ENCODE data around the gene KAZN. TPM values are rescaled to one million over a fixed set of nuclear protein-coding genes. Genes with fewer than 3 reads are reported as not detected.

KAZN gene
- total RNA-seq, 1 donor from 2014 or later = 5.7 TPM

- no peak for TF ChIP-seq CTCF (conservative IDR thresholded peaks at IDR 0.05; ENCODE audit: low read depth, low read length)
- DNase-seq (ENCODE audit: low read depth) = no peak
- H3K4me3 ChIP-seq (ENCODE audit: low read depth, low read length) = no peak overlapping the region
Observed at GRCh38 chr1:14817223-14818170, 219.0 kb downstream of the KAZN start.

- H3K4me3 ChIP-seq (ENCODE audit: low read depth, low read length) = no peak overlapping the region
- no peak for DNase-seq (ENCODE audit: low read depth)
- no peak for TF ChIP-seq CTCF (conservative IDR thresholded peaks at IDR 0.05; ENCODE audit: low read depth, low read length)
Observed at GRCh38 chr1:14820295-14821085, 222.0 kb downstream of the KAZN start.

GRCh38 chr1:14822493-14822892 lies 224.0 kb downstream of the KAZN start:
- no peak for DNase-seq (ENCODE audit: low read depth)
- TF ChIP-seq CTCF (conservative IDR thresholded peaks at IDR 0.05; ENCODE audit: low read depth, low read length) = no peak
- no peak overlapping the region for H3K4me3 ChIP-seq (ENCODE audit: low read depth, low read length)

- no peak overlapping the region for H3K4me3 ChIP-seq (ENCODE audit: low read depth, low read length)
- DNase-seq (ENCODE audit: low read depth) = no peak
- no peak for TF ChIP-seq CTCF (conservative IDR thresholded peaks at IDR 0.05; ENCODE audit: low read depth, low read length)
Observed at GRCh38 chr1:14822996-14823395, 224.5 kb downstream of the KAZN start.

- DNase-seq (ENCODE audit: low read depth) = no peak
- no peak overlapping the region for H3K4me3 ChIP-seq (ENCODE audit: low read depth, low read length)
- no peak for TF ChIP-seq CTCF (conservative IDR thresholded peaks at IDR 0.05; ENCODE audit: low read depth, low read length)
Observed at GRCh38 chr1:14824314-14824915, 225.9 kb downstream of the KAZN start.

- no peak for TF ChIP-seq CTCF (conservative IDR thresholded peaks at IDR 0.05; ENCODE audit: low read depth, low read length)
- H3K4me3 ChIP-seq (ENCODE audit: low read depth, low read length) = no peak overlapping the region
- DNase-seq (ENCODE audit: low read depth) = no peak
Observed at GRCh38 chr1:14825396-14825795, 226.9 kb downstream of the KAZN start.

Measured in epithelial cell of proximal tubule (primary cell).